Stomach (tissue), 4 donors: ENCODE results near the gene NKIRAS2.

ENCODE experiments used
- CTCF ChIP-seq, 7 experiments: fragments of 450-650 bp in 4 of 7; fragments of 200-600 bp in 3 of 7; sonication (generic) in 3 of 7; IDR thresholded peaks; one replicate each; pipeline ENCODE4 v1.5.1; 2016 to 2019; ENCODE audit warnings: antibody characterized with exemption in 7 of 7, control low read depth in 2 of 7, mild to moderate bottlenecking in 1 of 7
- EP300 ChIP-seq: sonication (generic); formaldehyde crosslinking; IDR thresholded peaks from one replicate; pipeline ENCODE4 v1.6.1; 2017; ENCODE audit warnings: antibody characterized with exemption
- POLR2A ChIP-seq, 4 donors: fragments of 450-650 bp; IDR thresholded peaks; one replicate each; pipeline ENCODE4 v1.6.1; 2016; ENCODE audit warnings: antibody characterized with exemption in 4 of 4, control low read depth in 2 of 4, mild to moderate bottlenecking in 1 of 4, moderate library complexity in 1 of 4
- POLR2AphosphoS5 ChIP-seq, 3 donors: sonication (generic); formaldehyde crosslinking; IDR thresholded peaks; one replicate each; pipeline ENCODE4 v1.6.1; 2016; ENCODE audit warnings: antibody characterized with exemption in 3 of 3

- TF ChIP-seq CTCF (IDR thresholded peaks at IDR 0.05): no peak
- TF ChIP-seq POLR2AphosphoS5 (IDR thresholded peaks at IDR 0.05): no peak
- TF ChIP-seq POLR2A (IDR thresholded peaks at IDR 0.05): no peak
- no peak for TF ChIP-seq EP300
These were observed 31.8 kb downstream of the NKIRAS2 start for GRCh38 chr17:42051645-42052044.
